Brain microvascular endothelial cell (primary cell): ENCODE data around the gene TMEM156.
"Not testable (repeated sequence)": the region's sequence is repeated elsewhere in the genome, so short reads cannot be mapped to it uniquely, and the experiment has no call there.

Source experiments
- DNase-seq: peaks from one replicate; pipeline ENCODE4 v3.0.0-alpha.2; 2020
- H3K27ac ChIP-seq: fragments of 250-450 bp; sonication (Bioruptor Pico); 2 replicates; pipeline ENCODE4 v1.5.1; 2020; ENCODE audit warnings: mild to moderate bottlenecking, moderate library complexity
- H3K27me3 ChIP-seq: fragments of 250-450 bp; sonication (Bioruptor Pico); replicated peaks from 2 replicates; pipeline ENCODE4 v1.5.1; 2020; ENCODE audit warnings: mild to moderate bottlenecking
- H3K36me3 ChIP-seq: fragments of 250-450 bp; sonication (Bioruptor Pico); replicated peaks from 2 replicates; pipeline ENCODE4 v1.5.1; 2020; ENCODE audit warnings: mild to moderate bottlenecking
- H3K4me3 ChIP-seq: 2 replicates; pipeline ENCODE4 v1.5.1; 2011; ENCODE audit warnings: low read depth, mild to moderate bottlenecking, control low read depth, low read length, moderate library complexity
- in situ Hi-C: cut with HindIII; loops from 2 replicates; pipeline ENCODE4 v1.10.0; 2017; ENCODE audit warnings: low sequenced_read_pairs, low pct_ligation_motif_present
- TF ChIP-seq, protein P1 (sequence below): IDR thresholded peaks from 2 replicates; pipeline ENCODE4 v1.5.1; 2011; ENCODE audit warnings: low read depth, mild to moderate bottlenecking, moderate library complexity, low read length, control low read depth, inconsistent platforms; ENCODE audit errors: missing control alignments

Gene TMEM156

DNA sequence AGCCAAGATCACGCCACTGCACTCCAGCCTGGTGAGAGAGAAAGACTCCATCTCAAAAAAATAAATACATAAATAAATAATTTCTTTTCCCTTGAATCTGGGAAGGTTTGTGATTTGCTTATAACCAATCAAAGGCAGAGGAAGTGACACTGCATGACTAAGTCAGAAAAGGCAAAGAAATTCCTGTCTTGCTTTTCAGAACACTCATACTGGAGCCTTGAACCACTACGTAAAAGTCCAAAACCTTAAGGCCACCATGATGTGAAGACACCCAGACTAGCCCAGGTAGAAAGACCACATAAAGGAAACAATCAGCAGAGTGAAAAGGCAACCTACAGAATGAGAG, 36.6 kb downstream of the TMEM156 start:
- H3K4me3 ChIP-seq, result no peak overlapping the region
- no peaks in the 10 kb centered on the region for H3K27me3 ChIP-seq
- in situ Hi-C loops, result no loop called here
- DNase-seq, result no peak
- no peak overlapping the region for H3K27ac ChIP-seq
- peaks cover 16% of the 10 kb centered on the region for H3K36me3 ChIP-seq
- TF ChIP-seq, protein P1, sequence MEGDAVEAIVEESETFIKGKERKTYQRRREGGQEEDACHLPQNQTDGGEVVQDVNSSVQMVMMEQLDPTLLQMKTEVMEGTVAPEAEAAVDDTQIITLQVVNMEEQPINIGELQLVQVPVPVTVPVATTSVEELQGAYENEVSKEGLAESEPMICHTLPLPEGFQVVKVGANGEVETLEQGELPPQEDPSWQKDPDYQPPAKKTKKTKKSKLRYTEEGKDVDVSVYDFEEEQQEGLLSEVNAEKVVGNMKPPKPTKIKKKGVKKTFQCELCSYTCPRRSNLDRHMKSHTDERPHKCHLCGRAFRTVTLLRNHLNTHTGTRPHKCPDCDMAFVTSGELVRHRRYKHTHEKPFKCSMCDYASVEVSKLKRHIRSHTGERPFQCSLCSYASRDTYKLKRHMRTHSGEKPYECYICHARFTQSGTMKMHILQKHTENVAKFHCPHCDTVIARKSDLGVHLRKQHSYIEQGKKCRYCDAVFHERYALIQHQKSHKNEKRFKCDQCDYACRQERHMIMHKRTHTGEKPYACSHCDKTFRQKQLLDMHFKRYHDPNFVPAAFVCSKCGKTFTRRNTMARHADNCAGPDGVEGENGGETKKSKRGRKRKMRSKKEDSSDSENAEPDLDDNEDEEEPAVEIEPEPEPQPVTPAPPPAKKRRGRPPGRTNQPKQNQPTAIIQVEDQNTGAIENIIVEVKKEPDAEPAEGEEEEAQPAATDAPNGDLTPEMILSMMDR, result no peak

DNA sequence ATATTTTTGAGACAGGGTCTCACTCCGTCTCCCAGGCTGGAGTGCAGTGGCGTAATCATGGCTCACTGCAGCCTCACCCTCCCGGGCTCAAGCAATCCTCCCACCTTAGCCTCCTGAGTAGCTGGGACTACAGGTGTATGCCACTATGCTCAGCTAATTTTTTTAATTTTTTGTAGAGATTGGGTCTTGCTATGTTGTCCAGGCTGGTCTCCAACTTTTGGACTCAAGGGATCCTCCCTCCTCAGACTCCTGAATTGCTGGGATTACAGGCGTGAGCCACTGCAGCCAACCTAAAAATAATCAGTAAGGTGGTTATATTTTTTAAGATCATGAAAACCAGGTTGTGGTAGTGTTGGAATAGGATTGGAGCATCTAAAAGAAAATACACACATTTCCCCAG, 38.1 kb downstream of the TMEM156 start:
- Histone ChIP-seq H3K36me3 (peaks cover 16% of the 10 kb centered on the region), H3K4me3 (no peak overlapping the region), H3K27ac (no peak overlapping the region), H3K27me3 (no peaks in the 10 kb centered on the region)
- no peak for DNase-seq
- TF ChIP-seq, protein P1, result no peak
- in situ Hi-C loops, result no loop called here

DNA sequence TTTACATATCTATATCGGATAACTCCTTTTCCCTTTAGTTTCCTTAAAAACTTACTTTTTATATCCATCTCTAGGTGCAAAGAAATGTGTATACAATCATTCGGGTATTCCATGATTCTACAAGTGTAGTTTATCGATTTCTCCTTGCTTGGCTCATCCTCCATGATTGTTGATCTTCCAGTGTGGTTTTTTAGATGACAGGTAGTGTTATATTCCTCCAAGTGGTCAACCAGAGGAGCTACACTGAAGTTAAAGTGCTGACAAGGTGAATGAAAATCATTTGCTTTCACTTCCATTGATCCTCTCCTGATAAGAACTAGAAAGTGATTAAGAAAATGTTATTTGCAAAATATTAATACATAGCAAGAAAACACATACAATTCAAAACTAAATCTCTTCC, 38.5 kb downstream of the TMEM156 start:
- no peak for DNase-seq
- Histone ChIP-seq H3K4me3 (no peak overlapping the region), H3K27me3 (no peaks in the 10 kb centered on the region), H3K27ac (no peak overlapping the region), H3K36me3 (peaks cover 16% of the 10 kb centered on the region)
- in situ Hi-C loops, result no loop called here
- TF ChIP-seq, protein P1, result no peak

DNA sequence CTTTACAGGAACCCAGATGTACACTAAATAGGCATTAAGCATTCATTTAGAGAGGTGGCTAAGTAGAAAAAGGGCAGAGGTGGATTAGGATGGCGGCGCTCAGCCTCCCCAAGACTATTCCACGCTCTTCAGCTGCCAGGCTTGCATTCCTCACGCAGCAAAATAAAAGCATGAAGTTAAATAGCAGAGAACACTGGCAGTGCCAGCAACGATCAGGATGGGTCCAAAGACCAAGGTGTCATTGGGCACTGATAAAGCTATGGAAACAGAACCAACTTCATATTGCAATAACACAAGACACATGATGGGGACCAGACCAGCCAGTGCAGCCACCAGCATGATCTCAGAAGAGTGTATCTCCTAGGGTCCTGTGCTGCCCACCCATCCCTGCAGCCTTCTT, 42.0 kb downstream of the TMEM156 start:
- peaks cover 22% of the 10 kb centered on the region for H3K36me3 ChIP-seq
- TF ChIP-seq, protein P1, result no peak
- in situ Hi-C loops, result no loop called here
- no peaks in the 10 kb centered on the region for H3K27me3 ChIP-seq
- no peak for DNase-seq
- H3K4me3 ChIP-seq, result no peak overlapping the region
- H3K27ac ChIP-seq, result no peak overlapping the region

DNA sequence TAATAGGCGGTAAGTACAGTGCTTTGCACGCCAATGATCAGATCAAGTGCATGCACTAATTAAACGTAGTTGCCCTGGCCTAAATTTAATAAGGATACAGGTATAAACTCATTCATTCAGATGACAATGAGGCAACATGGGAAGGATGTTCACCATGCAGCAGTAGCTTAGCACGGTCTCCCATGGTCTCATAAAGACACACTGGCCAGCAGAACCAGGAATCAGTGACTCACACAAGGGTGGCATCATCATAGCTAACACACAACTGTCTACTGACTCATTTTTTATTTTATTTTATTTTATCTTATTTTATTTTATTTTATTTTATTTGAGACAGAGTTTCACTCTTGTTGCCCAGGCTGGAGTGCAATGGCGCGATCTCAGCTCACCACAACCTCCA, 42.7 kb downstream of the TMEM156 start:
- in situ Hi-C loops, result no loop called here
- peaks cover 20% of the 10 kb centered on the region for H3K36me3 ChIP-seq
- no peaks in the 10 kb centered on the region for H3K27me3 ChIP-seq
- DNase-seq, result peak; percentile 62
- H3K27ac ChIP-seq, result no peak overlapping the region
- TF ChIP-seq, protein P1, result no peak
- no peak overlapping the region for H3K4me3 ChIP-seq

DNA sequence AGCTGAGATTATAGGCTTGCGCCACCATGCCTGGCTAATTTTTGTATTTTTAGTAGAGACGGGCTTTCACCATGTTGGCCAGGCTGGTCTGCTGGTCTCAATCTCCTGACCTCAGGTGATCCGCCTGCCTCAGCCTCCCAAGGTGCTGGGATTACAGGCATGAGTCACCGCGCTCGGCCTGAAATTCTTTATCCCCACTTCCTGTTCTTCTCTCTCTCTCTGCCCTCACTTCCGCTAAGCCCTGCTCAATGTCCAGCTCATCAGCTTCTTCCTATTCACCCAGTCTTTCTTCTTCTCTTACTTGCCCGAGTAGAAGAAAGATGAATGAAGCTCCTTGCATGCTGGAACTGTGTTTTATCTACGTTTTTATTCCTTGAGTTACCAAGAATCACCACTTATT, 43.9 kb downstream of the TMEM156 start:
- H3K27ac ChIP-seq, in situ Hi-C loops, H3K27me3 ChIP-seq, H3K4me3 ChIP-seq: not testable (repeated sequence)
- peak; percentile 55 for DNase-seq
- peaks cover 18% of the 10 kb centered on the region for H3K36me3 ChIP-seq

DNA sequence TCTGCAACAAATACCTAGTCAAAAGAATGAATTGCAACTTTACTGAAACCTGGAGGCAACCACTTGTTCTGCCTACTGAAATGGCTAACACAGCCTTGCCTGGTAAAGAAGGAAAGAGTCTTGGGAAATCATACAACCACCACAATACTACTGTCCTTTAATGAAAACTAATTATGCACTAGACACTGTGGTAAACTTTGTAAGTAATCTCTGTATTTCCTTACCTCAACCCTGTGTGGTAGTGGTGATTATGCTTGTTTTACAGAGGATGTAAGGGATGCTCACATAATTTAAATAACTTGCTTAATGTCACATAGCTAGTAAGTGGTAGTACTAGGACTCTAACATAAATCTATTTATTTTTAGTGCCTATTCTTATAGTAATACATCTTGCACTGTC, 44.7 kb downstream of the TMEM156 start:
- no peak overlapping the region for H3K4me3 ChIP-seq
- in situ Hi-C loops, result no loop called here
- no peak overlapping the region for H3K27ac ChIP-seq
- TF ChIP-seq, protein P1, result no peak
- no peak for DNase-seq
- H3K27me3 ChIP-seq, result no peaks in the 10 kb centered on the region
- peaks cover 15% of the 10 kb centered on the region for H3K36me3 ChIP-seq
